ENCODE results near the gene TSR3.

Gene TSR3

DNA sequence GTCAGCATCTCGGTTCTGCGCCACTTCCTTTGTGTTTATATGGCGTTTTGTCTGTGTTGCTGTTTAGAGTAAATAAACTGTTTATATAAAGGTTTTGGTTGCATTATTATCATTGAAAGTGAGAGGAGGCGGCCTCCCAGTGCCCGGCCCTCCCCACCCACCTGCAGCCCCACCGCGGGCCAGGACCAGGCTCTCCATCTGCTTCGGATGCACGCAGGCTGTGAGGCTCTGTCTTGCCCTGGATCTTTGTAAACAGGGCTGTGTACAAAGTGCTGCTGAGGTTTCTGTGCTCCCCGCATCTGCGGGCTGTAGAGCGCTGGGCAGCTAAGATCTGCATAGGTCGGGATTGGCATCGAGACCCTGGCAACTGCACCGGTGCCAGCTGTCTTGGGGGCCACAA lies 26.4 kb downstream of the TSR3 start:
- DNase-seq (ENCODE audit: low read depth, low spot score): no peak

DNA sequence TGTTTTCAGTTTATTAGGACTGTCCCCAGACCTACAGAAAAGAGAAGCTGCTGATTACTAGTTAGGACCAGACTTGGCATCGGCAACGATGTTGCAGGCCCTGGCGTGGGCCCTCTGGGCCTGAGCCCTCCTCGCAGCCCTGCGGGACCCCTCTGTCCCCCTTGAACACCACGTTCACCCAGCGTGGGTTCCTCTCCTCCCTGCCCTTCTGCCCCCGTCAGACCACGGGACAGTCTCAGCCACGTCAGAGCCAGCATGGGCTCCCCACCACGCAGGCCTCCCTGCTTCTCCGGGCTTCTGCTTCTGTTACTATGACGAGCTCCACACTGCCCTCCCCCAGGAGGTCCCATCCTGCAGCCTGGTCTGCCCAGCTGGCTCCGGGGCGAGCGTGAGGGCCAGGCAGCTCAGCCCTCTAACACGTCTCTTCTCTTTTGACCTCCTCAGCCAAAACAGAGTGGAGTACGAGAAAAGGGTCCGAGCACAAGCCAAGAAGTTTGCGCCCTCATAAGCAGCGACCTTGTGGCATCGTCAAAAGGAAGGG lies 27.3 kb downstream of the TSR3 start:
- no peak for DNase-seq (ENCODE audit: low read depth, low spot score)

GRCh38 chr16:1323296-1324239 lies 28.1 kb downstream of the TSR3 start:
- DNase-seq (ENCODE audit: low read depth, low spot score): no peak

DNA sequence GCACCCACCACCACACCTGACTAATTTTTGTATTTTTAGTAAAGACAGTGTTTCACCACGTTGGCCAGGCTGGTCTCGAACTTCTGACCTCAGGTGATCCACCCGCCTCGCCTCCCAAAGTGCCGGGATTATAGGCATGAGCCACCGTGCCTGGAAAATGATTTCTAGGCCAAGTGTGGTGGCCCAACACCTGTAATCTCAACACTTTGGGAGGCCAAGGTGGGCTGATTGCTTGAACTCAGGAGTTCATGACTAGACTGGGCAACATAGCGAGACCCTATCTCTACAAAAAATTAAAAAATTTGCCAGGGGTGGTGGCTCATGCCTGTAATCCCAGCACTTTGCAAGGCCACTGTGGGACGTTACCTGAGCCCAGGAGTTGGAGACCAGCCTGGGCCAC lies 29.3 kb downstream of the TSR3 start:
- DNase-seq (ENCODE audit: low read depth, low spot score): no peak

DNA sequence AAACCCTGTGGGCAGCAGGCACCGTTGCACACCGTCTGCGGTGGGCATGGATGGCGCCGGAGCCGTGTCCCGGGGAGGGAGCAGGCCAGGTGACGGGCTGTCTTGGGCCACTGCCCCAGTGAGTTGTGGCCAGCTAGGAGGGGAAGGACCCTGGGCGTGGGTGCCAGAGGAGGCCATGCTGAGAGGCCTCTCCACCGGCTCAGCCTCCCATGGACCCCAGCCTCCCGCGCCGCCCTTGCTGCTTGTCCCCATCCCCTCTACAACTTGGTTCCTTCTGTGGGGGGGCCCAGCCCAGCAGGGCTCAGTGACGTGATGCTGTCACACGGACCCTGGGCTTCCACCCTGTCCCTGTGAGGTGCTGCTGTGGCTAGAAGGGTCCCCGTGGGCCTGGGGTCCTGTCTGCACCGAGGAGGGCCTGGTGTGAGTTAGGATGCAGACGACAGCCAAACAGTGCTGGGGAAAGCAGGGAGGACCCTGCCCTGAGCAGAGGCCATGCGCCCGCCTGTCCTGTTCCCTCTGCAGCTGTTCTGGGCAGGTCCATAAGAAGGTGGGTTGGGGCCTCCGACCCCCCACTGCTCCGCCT lies 30.9 kb downstream of the TSR3 start:
- DNase-seq (ENCODE audit: low read depth, low spot score): no peak

DNA sequence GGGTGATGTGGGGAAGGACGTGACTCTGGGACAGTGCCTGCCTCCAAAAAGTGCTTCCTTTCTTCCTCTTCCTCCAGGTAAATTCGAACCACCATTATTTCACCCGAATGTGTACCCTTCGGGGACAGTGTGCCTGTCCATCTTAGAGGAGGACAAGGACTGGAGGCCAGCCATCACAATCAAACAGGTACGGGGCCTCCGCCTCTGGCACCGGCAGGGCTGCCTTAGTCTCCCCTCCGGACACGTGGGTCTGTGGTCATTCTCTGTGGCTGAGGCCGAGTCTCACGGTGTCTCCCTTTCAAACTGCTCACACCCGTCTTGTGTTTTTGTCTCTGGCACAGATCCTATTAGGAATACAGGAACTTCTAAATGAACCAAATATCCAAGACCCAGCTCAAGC lies 31.6 kb downstream of the TSR3 start:
- DNase-seq (ENCODE audit: low read depth, low spot score): no peak

GRCh38 chr16:1319041-1319440 lies 32.6 kb downstream of the TSR3 start:
- no peak for DNase-seq (ENCODE audit: low read depth, low spot score)

DNA sequence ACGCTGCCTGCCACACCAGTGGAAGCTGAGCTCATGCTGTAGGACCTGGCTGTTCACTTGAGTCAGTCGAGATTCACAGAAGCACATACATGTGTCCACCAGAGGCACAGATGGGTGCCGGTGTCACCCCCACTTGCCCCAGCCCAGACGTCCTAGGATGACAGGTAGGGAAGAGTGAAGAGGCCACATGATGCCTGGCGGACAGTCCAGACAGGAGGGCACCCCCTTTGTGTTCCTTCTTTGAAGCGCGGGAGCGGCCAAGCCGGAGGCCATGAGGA lies 33.5 kb downstream of the TSR3 start:
- no peak for DNase-seq (ENCODE audit: low read depth, low spot score)

- DNase-seq (ENCODE audit: low read depth, low spot score): no peak
Observed at GRCh38 chr16:1317479-1318267, 34.0 kb downstream of the TSR3 start.

- no peak for DNase-seq (ENCODE audit: low read depth, low spot score)
Observed at GRCh38 chr16:1316033-1316405, 35.7 kb downstream of the TSR3 start.

GRCh38 chr16:1315081-1316032 lies 36.3 kb downstream of the TSR3 start:
- DNase-seq (ENCODE audit: low read depth, low spot score): no peak

DNA sequence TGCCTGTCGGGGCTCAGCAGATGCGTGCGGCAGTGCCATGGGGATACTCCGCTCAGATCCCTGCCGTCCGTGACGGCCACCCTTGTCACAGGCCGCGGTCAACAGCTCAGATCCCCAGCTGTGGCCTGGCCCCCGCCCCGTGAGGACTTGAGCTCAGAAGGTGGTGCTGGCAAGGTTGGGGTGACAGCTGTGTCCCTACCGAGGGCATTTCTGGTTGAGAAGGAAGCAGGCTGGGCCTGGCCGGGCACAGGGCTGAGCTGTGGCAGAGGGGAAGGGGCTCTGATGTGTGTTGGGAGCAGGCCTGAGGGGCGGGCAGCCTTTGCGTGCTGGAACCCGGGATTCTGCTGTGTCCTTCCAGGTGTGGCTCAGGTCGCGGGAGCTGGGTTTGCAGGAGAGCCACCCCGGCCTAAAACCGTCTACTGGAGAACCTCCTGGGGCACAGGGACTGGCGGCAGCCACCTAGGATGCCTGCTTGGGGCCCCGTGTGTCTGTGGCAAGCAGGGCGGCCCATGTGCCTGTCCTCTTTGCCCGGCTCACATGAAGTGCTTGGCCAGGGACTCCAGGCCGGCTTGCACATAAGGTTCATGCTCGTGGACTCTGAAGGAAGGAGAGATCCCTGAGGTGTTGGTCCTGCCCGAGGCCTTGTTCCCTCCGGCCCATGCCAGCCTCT lies 37.1 kb downstream of the TSR3 start:
- no peak for DNase-seq (ENCODE audit: low read depth, low spot score)

DNA sequence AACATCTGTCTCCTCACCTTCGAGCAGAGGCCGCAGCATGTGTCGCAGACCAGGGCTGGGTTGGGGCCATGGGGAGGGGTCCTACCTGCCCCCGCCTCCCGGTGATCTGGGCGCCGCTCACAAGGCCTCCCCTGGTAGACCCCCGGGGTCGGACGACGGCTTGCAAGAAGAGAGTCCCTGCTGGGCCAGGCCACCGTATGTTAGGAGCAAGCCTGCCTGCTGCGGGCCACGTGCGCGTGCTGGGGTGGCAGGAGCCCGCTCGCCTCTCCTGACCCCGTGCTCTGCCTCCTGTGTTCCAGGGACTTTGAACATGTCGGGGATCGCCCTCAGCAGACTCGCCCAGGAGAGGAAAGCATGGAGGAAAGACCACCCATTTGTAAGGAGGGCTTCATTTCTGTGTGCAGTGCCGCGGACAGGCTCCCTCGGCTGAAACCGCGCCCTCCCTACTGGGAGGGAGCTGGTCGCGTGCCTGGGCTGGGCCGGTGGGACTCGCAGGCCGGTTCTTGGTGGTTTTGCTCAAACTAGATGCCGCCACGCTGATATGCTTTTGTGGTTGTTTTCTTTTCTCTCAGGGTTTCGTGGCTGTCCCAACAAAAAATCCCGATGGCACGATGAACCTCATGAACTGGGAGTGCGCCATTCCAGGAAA lies 37.8 kb downstream of the TSR3 start:
- DNase-seq (ENCODE audit: low read depth, low spot score): no peak

- DNase-seq (ENCODE audit: low read depth, low spot score): no peak
Observed at GRCh38 chr16:1312903-1313302, 38.8 kb downstream of the TSR3 start.

DNA sequence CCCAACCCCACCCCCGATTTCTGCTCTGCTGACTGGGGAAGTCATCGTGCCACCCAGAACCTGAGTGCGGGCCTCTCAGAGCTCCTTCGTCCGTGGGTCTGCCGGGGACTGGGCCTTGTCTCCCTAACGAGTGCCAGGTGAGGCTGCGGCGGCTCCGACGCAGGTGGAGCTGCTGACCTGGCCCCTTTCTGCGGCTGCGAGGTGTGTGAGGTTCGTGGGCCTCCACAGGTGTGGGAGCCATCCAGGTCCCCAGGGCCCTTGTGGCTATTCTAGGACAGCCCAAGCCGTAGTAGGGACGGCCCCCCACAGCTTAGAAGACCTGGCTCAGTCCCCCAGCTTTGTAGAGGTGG lies 39.2 kb downstream of the TSR3 start:
- DNase-seq (ENCODE audit: low read depth, low spot score): no peak

DNA sequence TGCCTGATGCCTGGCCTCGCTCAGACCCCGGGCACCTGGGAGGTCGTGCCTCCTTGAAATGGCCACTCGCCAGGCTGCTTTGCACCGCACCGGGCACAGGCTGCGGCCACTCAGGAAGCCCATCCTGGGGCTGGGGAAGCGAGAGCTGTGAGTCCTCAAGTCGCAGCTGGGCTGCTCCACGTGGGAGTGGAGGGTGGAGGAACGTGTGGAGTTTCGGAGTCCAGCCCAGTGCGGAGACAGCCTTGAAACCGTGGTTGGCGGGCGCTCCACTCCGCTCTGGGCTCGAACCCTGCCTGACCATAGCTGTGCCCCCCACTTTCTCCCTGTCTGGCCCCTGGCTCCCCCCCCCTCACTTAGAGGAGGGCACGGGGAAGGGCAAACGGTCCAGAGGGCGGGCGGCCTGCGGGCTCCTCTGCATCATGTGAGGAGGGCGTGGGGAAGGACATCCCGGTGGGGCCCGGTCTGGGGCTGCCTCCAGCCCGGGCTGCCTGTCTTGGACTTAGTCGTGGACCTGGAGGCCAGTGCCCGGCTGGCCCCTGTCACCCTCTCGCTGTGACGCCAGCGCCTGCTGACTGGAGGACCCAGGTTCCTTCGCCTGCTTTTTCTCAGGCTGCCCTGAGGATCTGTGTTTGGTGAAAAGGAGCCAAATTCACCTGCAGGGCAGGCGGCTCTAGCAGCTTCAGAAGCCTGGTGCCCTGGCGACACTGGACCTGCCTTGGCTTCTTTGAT lies 39.8 kb downstream of the TSR3 start:
- DNase-seq (ENCODE audit: low read depth, low spot score): no peak

- no peak for DNase-seq (ENCODE audit: low read depth, low spot score)
Observed at GRCh38 chr16:1311212-1311737, 40.4 kb downstream of the TSR3 start.

DNA sequence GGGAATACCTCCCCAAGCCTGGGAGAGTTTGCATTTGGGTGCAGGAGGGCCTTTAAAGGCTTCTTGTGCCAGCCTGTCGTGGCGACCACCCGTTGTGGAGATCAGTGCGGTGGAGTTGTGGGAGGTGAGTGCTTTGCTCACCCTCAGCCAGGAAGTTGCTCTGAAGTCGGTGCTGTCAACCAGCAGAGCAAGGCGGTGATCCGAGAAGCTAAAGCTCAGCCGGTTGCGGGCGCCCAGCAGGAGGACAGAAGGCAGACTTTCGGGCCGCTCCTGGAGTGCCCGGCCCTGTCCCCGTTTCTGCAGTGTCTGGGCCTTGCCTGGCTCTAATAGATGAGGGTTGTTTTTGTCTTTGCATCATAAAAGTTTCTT lies 40.9 kb downstream of the TSR3 start:
- no peak for DNase-seq (ENCODE audit: low read depth, low spot score)

All from activated CD4-positive, CD25-positive, alpha-beta regulatory T cell treated with anti-CD3 and anti-CD28 coated beads, Interleukin-2, amount 50 U/mL, for 16 hours (primary cell).